Daoy (cell line): Measurements from ENCODE around the gene TAOK3. TPM values are rescaled to one million over a fixed set of nuclear protein-coding genes. Genes with fewer than 3 reads are reported as not detected.
A peak's percentile ranks its signal among the peaks of the same experiment; 100 is the strongest.

Source experiments
- DNase-seq: peaks from one replicate; pipeline ENCODE4 v3.0.0-alpha.2; 2015; ENCODE audit warnings: low read depth
- total RNA-seq: library from RNA; depleted of rRNA; stranded (reverse); fragments of >200 nt; shearing (Covaris generic); gene quantifications from 2 replicates; pipeline ENCODE4 v1.2.3, GENCODE V29; 2014

TAOK3 gene
- total RNA-seq, 1 experiment from 2014 or later = 12.9 TPM

- DNase-seq = no peak
These were observed 160.1 kb downstream of the TAOK3 start for GRCh38 chr12:118212606-118213005.

DNA sequence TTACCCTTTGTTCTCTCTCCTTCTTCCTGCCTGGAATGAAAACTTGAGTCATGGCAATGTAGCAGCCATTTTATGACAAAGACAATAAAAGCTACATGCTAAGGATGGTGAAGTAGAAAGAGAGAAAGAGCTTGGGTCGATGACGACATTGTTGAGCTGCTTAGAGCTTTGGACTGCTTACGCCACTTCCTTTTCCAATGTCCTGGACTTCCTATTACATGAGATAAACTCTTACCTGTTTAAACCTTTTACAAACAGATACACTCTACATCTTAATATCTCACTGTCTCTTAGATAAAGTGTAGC, 166.6 kb downstream of the TAOK3 start:
- no peak for DNase-seq

DNA sequence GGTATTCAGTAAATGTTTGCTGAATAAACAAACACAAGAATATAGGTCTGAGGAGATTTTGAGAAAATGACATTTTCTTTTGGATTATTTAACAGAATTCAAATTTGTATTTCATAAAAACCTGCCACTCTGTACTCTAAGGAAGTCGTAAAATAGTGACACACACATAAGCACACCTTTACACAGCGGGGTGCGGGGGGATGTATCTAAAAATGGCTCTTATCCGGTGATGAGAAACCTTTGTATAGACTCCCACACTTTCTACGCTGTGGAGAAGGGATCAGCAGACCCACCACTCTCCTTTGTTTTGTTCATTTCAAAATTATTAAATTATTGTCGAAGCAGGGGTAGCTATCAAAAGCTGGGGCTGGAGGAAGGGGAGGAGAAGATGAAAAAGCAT, 178.7 kb downstream of the TAOK3 start:
- DNase-seq = no peak

DNA sequence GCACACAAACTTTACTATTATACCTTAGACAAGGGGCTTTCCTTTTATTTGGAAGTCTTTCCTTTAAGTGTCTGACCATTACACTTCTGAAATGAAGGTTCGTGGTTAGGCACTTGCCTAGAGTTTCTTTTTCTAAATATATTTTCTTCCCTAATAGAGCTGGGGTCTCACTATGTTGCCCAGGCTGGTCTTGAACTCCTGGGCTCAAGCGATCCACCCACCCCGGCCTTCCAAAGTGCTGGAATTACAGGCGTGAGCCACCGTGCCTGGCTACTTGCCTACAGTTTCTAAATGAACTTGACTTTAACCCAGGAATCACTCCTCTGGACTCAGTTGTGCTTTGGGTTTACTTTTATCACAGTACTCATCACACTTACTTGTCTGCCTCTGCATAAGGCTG, 179.2 kb downstream of the TAOK3 start:
- DNase-seq = no peak

DNA sequence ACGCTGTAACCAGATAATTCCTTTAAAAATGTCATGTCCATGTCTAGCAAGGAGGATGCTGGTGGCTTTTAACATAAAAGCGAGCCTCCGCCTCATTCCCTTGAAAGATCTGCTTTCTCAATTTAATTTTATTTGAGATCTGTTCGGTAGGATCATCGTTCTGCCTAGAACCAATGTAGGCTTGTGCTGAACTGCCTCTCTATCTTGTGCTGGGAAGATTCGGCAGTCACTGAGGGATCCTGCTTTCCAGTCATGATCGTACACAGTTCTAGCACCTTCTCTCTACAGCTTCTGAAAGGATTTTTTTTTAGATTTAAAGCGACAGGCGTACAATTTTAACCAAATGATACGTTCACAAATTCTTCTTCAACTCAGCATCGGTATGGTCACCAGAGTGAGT, 182.4 kb downstream of the TAOK3 start:
- DNase-seq = peak; percentile 18

GRCh38 chr12:118189741-118190191, 182.9 kb downstream of the TAOK3 start:
- DNase-seq = peak; percentile 46

- DNase-seq = peak; percentile 19
These were observed 183.9 kb downstream of the TAOK3 start for GRCh38 chr12:118188690-118189371.

GRCh38 chr12:118187751-118188435, 184.8 kb downstream of the TAOK3 start:
- DNase-seq = peak; percentile 7

- DNase-seq = no peak
These were observed 186.9 kb downstream of the TAOK3 start for GRCh38 chr12:118185602-118186397.

DNA sequence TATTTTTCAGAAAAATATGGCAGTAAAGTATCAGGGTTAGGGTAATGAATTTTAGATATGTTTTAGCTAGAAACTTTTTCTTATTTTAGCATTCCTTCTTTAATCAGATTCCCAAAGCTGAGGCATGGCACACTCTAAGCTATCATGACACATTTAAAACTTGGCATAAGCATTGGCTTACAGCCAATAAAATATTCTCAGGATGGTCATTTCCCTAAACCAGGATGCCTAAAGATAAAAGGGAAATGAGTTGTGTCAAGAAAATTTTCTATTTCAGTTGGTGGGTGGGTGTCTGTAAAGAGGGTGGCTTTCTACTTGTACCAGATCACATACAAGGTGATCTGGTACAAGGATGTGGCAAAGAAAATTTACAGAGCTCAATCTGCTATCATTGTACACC, 189.0 kb downstream of the TAOK3 start:
- DNase-seq = no peak

- no peak for DNase-seq
These were observed 189.6 kb downstream of the TAOK3 start for GRCh38 chr12:118183155-118183554.

DNA sequence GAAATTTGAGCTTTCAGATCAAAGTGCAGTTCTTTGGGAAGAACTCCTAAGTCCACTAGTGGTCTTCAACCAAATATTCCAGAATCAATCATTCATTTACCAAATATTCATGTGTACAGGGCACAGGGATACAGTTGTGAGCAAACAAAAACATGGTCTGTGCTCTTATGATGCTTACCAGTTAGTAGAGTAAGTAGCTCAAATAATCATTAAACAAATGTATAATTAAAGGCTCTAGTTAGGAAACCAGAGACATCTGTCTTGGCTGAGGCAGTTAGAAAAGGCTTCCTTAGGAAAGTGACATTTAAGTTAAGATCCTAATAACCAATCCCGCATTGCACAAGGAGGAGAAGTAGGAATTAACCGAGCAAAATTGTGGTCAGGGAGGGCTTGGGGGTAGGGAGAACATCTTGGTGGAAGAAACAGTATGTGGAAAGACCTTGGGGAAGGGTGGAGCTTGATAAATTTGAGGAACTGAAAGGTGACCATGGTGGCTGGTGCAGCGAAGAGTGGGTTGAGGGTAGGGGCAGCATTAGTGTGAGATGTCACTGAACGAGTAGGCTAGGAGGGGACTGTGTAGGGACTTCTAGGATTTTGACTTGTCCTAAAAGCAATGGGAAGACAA, 196.8 kb downstream of the TAOK3 start:
- DNase-seq = no peak

DNA sequence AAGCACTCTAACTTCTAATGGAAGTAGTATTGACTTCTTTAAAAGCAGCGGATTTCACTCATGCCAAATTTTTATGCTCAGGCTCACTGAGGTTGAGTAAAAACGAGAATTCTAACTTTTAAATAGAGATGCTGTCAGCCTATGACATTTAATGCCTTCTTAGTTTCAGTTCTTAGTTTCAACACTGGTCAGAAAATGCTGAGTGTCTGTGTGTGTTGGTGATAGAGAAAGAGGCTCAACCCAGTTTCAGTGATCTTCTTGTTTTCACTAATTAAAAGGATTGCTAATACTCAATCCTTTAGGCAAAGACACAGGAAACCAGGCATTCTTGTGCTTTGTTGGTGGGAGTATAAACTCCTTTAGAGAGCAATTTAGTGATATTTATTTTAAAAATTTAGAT, 205.8 kb downstream of the TAOK3 start:
- no peak for DNase-seq

GRCh38 chr12:118164798-118165486, 207.8 kb downstream of the TAOK3 start:
- DNase-seq = peak; percentile 24

- DNase-seq = no peak
These were observed 212.2 kb downstream of the TAOK3 start for GRCh38 chr12:118160536-118160935.

DNA sequence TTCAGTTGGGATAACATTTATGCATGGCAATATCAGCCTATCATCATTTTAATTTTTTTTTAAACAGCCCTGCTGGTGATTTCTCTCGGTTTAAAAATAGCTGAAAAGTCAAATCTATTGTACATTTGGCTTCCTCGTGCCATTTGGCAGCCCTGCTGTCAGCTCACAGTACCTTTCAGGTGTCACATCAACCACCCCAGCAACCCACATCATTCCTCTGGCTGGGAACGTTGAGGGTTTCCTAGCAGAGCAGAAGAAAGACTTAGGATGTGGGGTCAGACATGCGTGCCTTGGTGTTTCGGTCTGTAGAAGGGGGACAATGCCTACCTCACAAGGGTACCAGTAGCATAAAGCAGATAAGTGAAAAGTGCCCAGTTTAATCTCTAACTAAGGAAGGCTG, 221.0 kb downstream of the TAOK3 start:
- DNase-seq = no peak

- DNase-seq = no peak
These were observed 222.1 kb downstream of the TAOK3 start for GRCh38 chr12:118150625-118151024.

DNA sequence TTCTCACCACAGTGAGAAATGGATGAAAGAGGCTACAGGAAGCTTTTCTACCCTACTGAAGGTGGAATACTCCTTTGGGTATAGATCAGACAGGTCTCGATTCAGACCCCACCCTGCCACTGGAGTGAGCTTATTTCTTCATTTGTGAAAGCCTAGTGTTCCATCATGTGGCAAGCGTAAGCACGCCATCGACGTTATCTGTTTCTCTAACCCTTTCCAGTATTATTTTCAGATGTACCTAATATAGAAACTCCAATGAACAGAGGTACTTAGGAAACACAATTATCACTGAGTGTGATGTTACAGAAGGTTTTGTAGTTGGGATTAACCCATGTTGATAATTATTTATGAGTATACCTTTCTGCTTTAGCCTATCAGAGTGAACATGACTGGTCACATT, 224.4 kb downstream of the TAOK3 start:
- DNase-seq = no peak

DNA sequence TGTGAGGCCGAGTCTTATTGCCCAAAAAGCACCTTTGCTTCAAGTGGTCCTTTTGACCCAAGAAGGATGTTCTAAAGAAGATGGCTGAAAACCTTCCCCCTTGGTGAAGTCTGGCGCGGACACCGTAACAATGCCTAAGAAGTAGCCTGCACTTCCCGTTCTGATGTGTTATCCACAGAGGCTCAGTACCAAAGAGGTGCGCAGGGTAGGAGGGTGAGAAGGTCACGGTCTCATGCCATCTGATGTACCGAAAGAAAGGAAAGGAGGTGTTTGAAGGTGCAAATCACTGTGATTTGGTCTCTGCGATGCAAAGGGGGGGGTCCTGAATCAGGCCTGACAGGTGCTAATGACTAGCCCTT, 226.9 kb downstream of the TAOK3 start:
- no peak for DNase-seq

DNA sequence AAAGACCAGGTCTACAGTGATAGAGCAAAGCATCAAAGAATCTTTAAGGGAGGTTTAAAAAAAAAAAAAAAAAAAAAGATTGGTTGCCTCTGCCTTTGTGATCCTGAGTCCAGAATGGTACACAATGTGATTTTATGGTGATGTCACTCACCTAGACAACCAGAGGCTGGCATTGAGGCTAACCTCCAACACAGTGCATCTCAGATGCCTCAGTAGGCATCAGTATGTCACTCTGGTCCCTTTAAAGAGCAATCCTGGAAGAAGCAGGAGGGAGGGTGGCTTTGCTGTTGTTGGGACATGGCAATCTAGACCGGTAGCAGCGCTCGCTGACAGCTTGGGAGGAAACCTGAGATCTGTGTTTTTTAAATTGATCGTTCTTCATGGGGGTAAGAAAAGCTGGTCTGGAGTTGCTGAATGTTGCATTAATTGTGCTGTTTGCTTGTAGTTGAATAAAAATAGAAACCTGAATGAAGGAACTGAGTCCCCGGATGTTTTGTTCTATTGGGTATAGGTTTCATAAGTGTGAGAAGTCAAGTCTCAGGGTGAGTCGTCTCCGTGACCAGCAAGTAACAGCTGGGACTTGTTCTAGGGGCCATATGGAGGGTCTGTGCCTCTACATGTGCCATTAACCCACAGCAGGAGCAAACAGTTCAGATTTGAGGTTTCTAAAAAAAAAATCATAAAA, 227.5 kb downstream of the TAOK3 start:
- no peak for DNase-seq

GRCh38 chr12:118144499-118144898, 228.2 kb downstream of the TAOK3 start:
- no peak for DNase-seq
